Nephron progenitor cell (in vitro differentiated cells): ENCODE measurements around the gene DHX40.

Source experiments
- DNase-seq: peaks from one replicate; pipeline ENCODE4 v3.0.0; 2021
- H3K27ac Mint-ChIP-seq: 2 replicates; pipeline ENCODE4 v1.8.0; 2021; ENCODE audit warnings: mild to moderate bottlenecking, moderate library complexity, mixed read lengths
- H3K27me3 Mint-ChIP-seq: 2 replicates; pipeline ENCODE4 v1.8.0; 2021; ENCODE audit warnings: mild to moderate bottlenecking, low read depth, mixed read lengths; ENCODE audit not compliant: poor library complexity
- H3K36me3 Mint-ChIP-seq: 2 replicates; pipeline ENCODE4 v1.8.0; 2021; ENCODE audit warnings: low read depth, mixed read lengths
- H3K4me1 Mint-ChIP-seq: 2 replicates; pipeline ENCODE4 v1.8.0; 2021; ENCODE audit warnings: mixed read lengths
- H3K4me3 Mint-ChIP-seq: 2 replicates; pipeline ENCODE4 v1.8.0; 2021; ENCODE audit warnings: mild to moderate bottlenecking, moderate library complexity, mixed read lengths
- H3K9me3 Mint-ChIP-seq: 2 replicates; pipeline ENCODE4 v1.8.0; 2021; ENCODE audit warnings: mild to moderate bottlenecking, moderate library complexity, mixed read lengths
- CTCF ChIP-seq: fragments of 200-600 bp; sonication (generic); IDR thresholded peaks from 2 replicates; pipeline ENCODE4 v1.5.0; 2021; ENCODE audit warnings: antibody characterized with exemption

Gene DHX40

GRCh38 chr17:59620064-59620359, 54.6 kb downstream of the DHX40 start:
- Mint-ChIP-seq H3K27ac (peak overlapping the region; percentile 100), H3K9me3 (no peaks in the 10 kb centered on the region), H3K36me3 (peaks cover 5% of the 10 kb centered on the region), H3K4me1 (peaks cover 42% of the 10 kb centered on the region), H3K27me3 (no peaks in the 10 kb centered on the region), H3K4me3 (peak overlapping the region; percentile 99)
- no peak for TF ChIP-seq CTCF
- DNase-seq, result no peak

- peak overlapping the region; percentile 99 for H3K4me3 Mint-ChIP-seq
- peak; percentile 22 for DNase-seq
- TF ChIP-seq CTCF, result no peak
- no peaks in the 10 kb centered on the region for H3K27me3 Mint-ChIP-seq
- peak overlapping the region; percentile 100 for H3K27ac Mint-ChIP-seq
- H3K9me3 Mint-ChIP-seq, result no peaks in the 10 kb centered on the region
- H3K36me3 Mint-ChIP-seq, result peaks cover 5% of the 10 kb centered on the region
- H3K4me1 Mint-ChIP-seq, result peaks cover 42% of the 10 kb centered on the region
These were observed 55.3 kb downstream of the DHX40 start for GRCh38 chr17:59620518-59621259.

GRCh38 chr17:59621771-59622170, 56.4 kb downstream of the DHX40 start:
- Mint-ChIP-seq H3K27ac (no peak overlapping the region), H3K9me3 (no peaks in the 10 kb centered on the region), H3K36me3 (peaks cover 5% of the 10 kb centered on the region), H3K4me3 (peak overlapping the region; percentile 99), H3K27me3 (no peaks in the 10 kb centered on the region), H3K4me1 (peaks cover 42% of the 10 kb centered on the region)
- no peak for DNase-seq
- no peak for TF ChIP-seq CTCF

- no peaks in the 10 kb centered on the region for H3K27me3 Mint-ChIP-seq
- H3K36me3 Mint-ChIP-seq, result peaks cover 13% of the 10 kb centered on the region
- H3K4me3 Mint-ChIP-seq, result peak overlapping the region; percentile 26
- no peak for DNase-seq
- H3K27ac Mint-ChIP-seq, result peak overlapping the region; percentile 2
- TF ChIP-seq CTCF, result no peak
- H3K9me3 Mint-ChIP-seq, result no peaks in the 10 kb centered on the region
- peaks cover 35% of the 10 kb centered on the region for H3K4me1 Mint-ChIP-seq
These were observed 57.7 kb downstream of the DHX40 start for GRCh38 chr17:59623151-59623550.

GRCh38 chr17:59626756-59627155, 61.3 kb downstream of the DHX40 start:
- TF ChIP-seq CTCF, result no peak
- H3K4me3 Mint-ChIP-seq, result no peak overlapping the region
- H3K9me3 Mint-ChIP-seq, result peaks cover 24% of the 10 kb centered on the region
- peaks cover 46% of the 10 kb centered on the region for H3K36me3 Mint-ChIP-seq
- no peak overlapping the region for H3K27ac Mint-ChIP-seq
- DNase-seq, result no peak
- no peaks in the 10 kb centered on the region for H3K27me3 Mint-ChIP-seq
- H3K4me1 Mint-ChIP-seq, result peaks cover 16% of the 10 kb centered on the region

- H3K4me1 Mint-ChIP-seq, result peaks cover 10% of the 10 kb centered on the region
- H3K27ac Mint-ChIP-seq, result no peak overlapping the region
- TF ChIP-seq CTCF, result no peak
- H3K36me3 Mint-ChIP-seq, result peaks cover 46% of the 10 kb centered on the region
- H3K9me3 Mint-ChIP-seq, result peaks cover 24% of the 10 kb centered on the region
- no peak for DNase-seq
- no peaks in the 10 kb centered on the region for H3K27me3 Mint-ChIP-seq
- no peak overlapping the region for H3K4me3 Mint-ChIP-seq
These were observed 61.9 kb downstream of the DHX40 start for GRCh38 chr17:59627274-59627673.
